Suprapubic skin (tissue), 4 donors: ENCODE measurements around the gene THEM5.

ENCODE experiments used
- CTCF ChIP-seq, 2 donors: fragments of 200-600 bp in 1 of 2; fragments of 450-650 bp in 1 of 2; sonication (generic) in 1 of 2; IDR thresholded peaks; one replicate each; pipeline ENCODE4 v1.5.1; 2016 to 2019; ENCODE audit warnings: antibody characterized with exemption in 2 of 2, mild to moderate bottlenecking in 1 of 2, moderate library complexity in 1 of 2
- EP300 ChIP-seq: sonication (generic); formaldehyde crosslinking; IDR thresholded peaks from one replicate; pipeline ENCODE4 v1.6.1; 2017; ENCODE audit warnings: antibody characterized with exemption
- POLR2A ChIP-seq, 2 donors: fragments of 450-650 bp; IDR thresholded peaks; one replicate each; pipeline ENCODE4 v1.6.1; 2017; ENCODE audit warnings: antibody characterized with exemption in 2 of 2, mild to moderate bottlenecking in 2 of 2, moderate library complexity in 2 of 2
- POLR2AphosphoS5 ChIP-seq, 3 donors: sonication (generic); formaldehyde crosslinking; IDR thresholded peaks; one replicate each; pipeline ENCODE4 v1.6.1; 2017; ENCODE audit warnings: antibody characterized with exemption in 3 of 3

GRCh38 chr1:151875419-151876097 lies 22.0 kb upstream of the THEM5 start:
- no peak for TF ChIP-seq CTCF (IDR thresholded peaks at IDR 0.05)
- TF ChIP-seq EP300 = no peak
- TF ChIP-seq POLR2A (IDR thresholded peaks at IDR 0.05) = no peak
- no peak for TF ChIP-seq POLR2AphosphoS5 (IDR thresholded peaks at IDR 0.05)
